ENCODE measurements around the gene XK.

XK gene

DNA sequence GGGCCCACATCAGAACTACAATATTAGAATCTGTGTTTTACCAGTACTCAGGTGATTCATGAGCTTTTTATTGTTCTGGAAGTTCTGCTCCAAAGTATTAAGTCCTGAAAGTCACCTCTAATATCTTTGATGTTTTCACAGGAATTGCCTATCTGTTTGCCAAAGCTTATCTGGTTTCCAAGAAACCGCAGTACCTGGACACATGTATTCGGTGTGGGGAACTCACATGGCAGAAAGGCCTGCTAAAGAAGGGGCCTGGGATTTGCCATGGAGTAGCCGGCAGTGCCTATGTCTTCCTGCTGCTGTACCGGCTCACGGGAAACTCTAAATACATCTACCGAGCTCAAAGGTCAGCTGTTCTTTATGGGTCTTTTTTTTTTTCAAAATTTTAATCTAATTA, 18.4 kb upstream of the XK start:
- no peaks in the 10 kb centered on the region for H3K4me1 ChIP-seq
- H3K9me3 ChIP-seq (ENCODE audit: control insufficient read depth, low read length): no peaks in the 10 kb centered on the region
- H3K27me3 ChIP-seq (ENCODE audit: control insufficient read depth, insufficient read depth, low read length): no peaks in the 10 kb centered on the region
- TF ChIP-seq, protein P1, sequence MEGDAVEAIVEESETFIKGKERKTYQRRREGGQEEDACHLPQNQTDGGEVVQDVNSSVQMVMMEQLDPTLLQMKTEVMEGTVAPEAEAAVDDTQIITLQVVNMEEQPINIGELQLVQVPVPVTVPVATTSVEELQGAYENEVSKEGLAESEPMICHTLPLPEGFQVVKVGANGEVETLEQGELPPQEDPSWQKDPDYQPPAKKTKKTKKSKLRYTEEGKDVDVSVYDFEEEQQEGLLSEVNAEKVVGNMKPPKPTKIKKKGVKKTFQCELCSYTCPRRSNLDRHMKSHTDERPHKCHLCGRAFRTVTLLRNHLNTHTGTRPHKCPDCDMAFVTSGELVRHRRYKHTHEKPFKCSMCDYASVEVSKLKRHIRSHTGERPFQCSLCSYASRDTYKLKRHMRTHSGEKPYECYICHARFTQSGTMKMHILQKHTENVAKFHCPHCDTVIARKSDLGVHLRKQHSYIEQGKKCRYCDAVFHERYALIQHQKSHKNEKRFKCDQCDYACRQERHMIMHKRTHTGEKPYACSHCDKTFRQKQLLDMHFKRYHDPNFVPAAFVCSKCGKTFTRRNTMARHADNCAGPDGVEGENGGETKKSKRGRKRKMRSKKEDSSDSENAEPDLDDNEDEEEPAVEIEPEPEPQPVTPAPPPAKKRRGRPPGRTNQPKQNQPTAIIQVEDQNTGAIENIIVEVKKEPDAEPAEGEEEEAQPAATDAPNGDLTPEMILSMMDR (IDR thresholded peaks at IDR 0.05): no peak
- no peaks in the 10 kb centered on the region for H3K79me2 ChIP-seq
- H2AFZ ChIP-seq: no peak overlapping the region
- H3K9ac ChIP-seq: no peak overlapping the region
- H3K27ac ChIP-seq: no peak overlapping the region
- no peak overlapping the region for H3K4me3 ChIP-seq (ENCODE audit: low read depth, low read length)
- no peak overlapping the region for H3K4me2 ChIP-seq (ENCODE audit: low read length)
- H3K36me3 ChIP-seq (ENCODE audit: control insufficient read depth, insufficient read depth, low read length): no peaks in the 10 kb centered on the region

DNA sequence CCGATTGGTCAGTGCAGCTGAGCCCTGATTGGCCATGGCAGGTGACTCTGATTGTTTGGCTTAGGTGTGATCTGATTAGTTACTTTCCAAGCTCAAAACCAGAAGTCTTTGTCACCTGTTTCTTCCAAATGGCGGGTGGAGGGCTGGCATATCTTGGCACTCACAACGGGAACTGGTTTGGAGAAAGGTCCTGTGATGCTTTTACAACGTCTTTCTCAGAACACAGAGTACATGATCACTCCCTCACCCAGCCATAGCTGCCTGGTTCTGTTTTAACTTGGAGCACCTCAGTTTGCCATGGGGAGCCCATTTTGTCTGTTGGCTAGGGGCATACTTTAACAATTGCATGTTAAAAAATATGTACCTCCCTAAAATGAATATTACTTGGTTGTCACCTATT, 13.0 kb upstream of the XK start:
- Histone ChIP-seq H3K4me3 (ENCODE audit: low read depth, low read length) (no peak overlapping the region), H3K27ac (no peak overlapping the region), H2AFZ (no peak overlapping the region), H3K9ac (no peak overlapping the region), H3K9me3 (ENCODE audit: control insufficient read depth, low read length) (no peaks in the 10 kb centered on the region), H3K27me3 (ENCODE audit: control insufficient read depth, insufficient read depth, low read length) (no peaks in the 10 kb centered on the region), H3K4me2 (ENCODE audit: low read length) (no peak overlapping the region), H3K4me1 (no peaks in the 10 kb centered on the region), H3K79me2 (no peaks in the 10 kb centered on the region), H3K36me3 (ENCODE audit: control insufficient read depth, insufficient read depth, low read length) (no peaks in the 10 kb centered on the region)
- TF ChIP-seq, protein P1 (IDR thresholded peaks at IDR 0.05): no peak

DNA sequence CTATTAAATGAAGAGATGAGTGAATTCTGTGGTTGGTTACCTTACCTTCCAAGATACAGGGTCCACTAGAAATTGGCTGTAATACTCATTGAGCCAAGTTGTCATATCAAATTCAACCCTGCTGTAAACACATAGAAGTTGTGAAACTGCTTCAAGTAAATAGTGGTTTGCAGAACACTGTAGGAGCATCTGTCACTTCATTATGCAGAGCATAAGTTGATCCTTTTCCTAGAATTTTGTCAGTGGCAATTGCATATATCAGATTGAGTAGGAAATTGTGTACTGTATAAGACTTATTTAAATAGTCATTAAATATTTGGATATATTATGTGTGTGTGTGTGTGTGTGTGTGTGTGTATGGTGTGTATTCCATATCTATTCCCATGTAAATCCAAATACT, 8.8 kb upstream of the XK start:
- Histone ChIP-seq H3K79me2 (no peaks in the 10 kb centered on the region), H3K9me3 (ENCODE audit: control insufficient read depth, low read length) (no peaks in the 10 kb centered on the region), H3K4me3 (ENCODE audit: low read depth, low read length) (no peak overlapping the region), H3K9ac (no peak overlapping the region), H3K27ac (no peak overlapping the region), H3K36me3 (ENCODE audit: control insufficient read depth, insufficient read depth, low read length) (no peaks in the 10 kb centered on the region), H3K27me3 (ENCODE audit: control insufficient read depth, insufficient read depth, low read length) (no peaks in the 10 kb centered on the region), H2AFZ (no peak overlapping the region), H3K4me1 (no peaks in the 10 kb centered on the region), H3K4me2 (ENCODE audit: low read length) (no peak overlapping the region)
- TF ChIP-seq, protein P1 (IDR thresholded peaks at IDR 0.05): no peak

- Histone ChIP-seq H3K27ac (no peak overlapping the region), H2AFZ (no peak overlapping the region), H3K4me3 (ENCODE audit: low read depth, low read length) (no peak overlapping the region), H3K36me3 (ENCODE audit: control insufficient read depth, insufficient read depth, low read length) (no peaks in the 10 kb centered on the region), H3K79me2 (no peaks in the 10 kb centered on the region), H3K4me1 (no peaks in the 10 kb centered on the region), H3K27me3 (ENCODE audit: control insufficient read depth, insufficient read depth, low read length) (no peaks in the 10 kb centered on the region), H3K9ac (no peak overlapping the region), H3K9me3 (ENCODE audit: control insufficient read depth, low read length) (no peaks in the 10 kb centered on the region), H3K4me2 (ENCODE audit: low read length) (no peak overlapping the region)
- TF ChIP-seq, protein P1 (IDR thresholded peaks at IDR 0.05): no peak
Observed at GRCh38 chrX:37677243-37677642, 8.3 kb upstream of the XK start.

DNA sequence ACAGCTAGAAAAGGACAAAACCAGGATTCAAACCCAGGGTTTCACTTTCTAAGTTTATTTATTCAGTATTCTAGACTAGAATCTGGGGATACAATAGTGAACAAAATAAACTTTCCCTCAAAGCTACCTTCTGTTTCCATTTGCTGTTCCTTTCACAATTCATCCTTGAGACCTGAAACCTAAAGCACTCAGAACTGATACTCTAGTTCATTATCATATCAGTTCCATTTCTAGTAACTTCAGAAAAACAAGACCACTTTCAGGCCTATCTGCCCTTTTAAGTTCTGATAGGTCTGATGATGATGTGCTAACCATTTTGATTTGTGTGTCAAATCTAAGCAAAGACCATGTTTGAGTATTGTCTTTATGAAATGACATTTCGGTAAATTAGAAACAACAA, 7.8 kb upstream of the XK start:
- TF ChIP-seq, protein P1 (IDR thresholded peaks at IDR 0.05): no peak
- Histone ChIP-seq H3K4me3 (ENCODE audit: low read depth, low read length) (no peak overlapping the region), H3K9ac (no peak overlapping the region), H3K79me2 (no peaks in the 10 kb centered on the region), H3K4me2 (ENCODE audit: low read length) (no peak overlapping the region), H3K4me1 (no peaks in the 10 kb centered on the region), H3K36me3 (ENCODE audit: control insufficient read depth, insufficient read depth, low read length) (no peaks in the 10 kb centered on the region), H3K27ac (no peak overlapping the region), H2AFZ (no peak overlapping the region), H3K27me3 (ENCODE audit: control insufficient read depth, insufficient read depth, low read length) (no peaks in the 10 kb centered on the region), H3K9me3 (ENCODE audit: control insufficient read depth, low read length) (no peaks in the 10 kb centered on the region)
